ENCODE data around the gene TRHDE.

The TRHDE gene

GRCh38 chr12:72307229-72307628 is 35.1 kb downstream of the TRHDE start:
- Histone ChIP-seq H2AFZ (ENCODE audit: low read depth, low read length, severe bottlenecking) (no peak overlapping the region), H3K9me2 (replicated peaks; ENCODE audit: insufficient read depth, low read length) (no peaks in the 10 kb centered on the region; the same call in 1 of the 2 replicates), H3K79me2 (ENCODE audit: insufficient read depth, low read length) (no peaks in the 10 kb centered on the region), H3K4me3 (ENCODE audit: insufficient read depth, low read length, poor library complexity, severe bottlenecking) (no peak overlapping the region), H4K20me1 (ENCODE audit: low read depth, low read length) (no peaks in the 10 kb centered on the region), H3K9me3 (ENCODE audit: insufficient read depth, low read length) (no peaks in the 10 kb centered on the region), H3K9ac (ENCODE audit: low read length) (no peak overlapping the region), H3F3A (ENCODE audit: insufficient read depth) (no peaks in the 10 kb centered on the region), H3K27ac (ENCODE audit: low read depth, low read length) (no peak overlapping the region), H3K36me3 (ENCODE audit: low read length) (no peaks in the 10 kb centered on the region), H3K4me2 (ENCODE audit: low read depth, low read length, poor library complexity, severe bottlenecking) (no peak overlapping the region), H3K27me3 (ENCODE audit: low read length) (no peaks in the 10 kb centered on the region)
- TF ChIP-seq EZH2phosphoT487 (conservative IDR thresholded peaks at IDR 0.05; ENCODE audit: low read length) (no peak), CTCF (IDR thresholded peaks at IDR 0.05; ENCODE audit: insufficient read depth, low read length, poor library complexity, severe bottlenecking) (no peak)

- Histone ChIP-seq H3K27me3 (ENCODE audit: low read length) (0 out of 2 replicates have a peak, but pooled peaks cover 3% of the 10 kb centered on the region), H3K36me3 (ENCODE audit: low read length) (no peaks in the 10 kb centered on the region), H3K79me2 (ENCODE audit: insufficient read depth, low read length) (no peaks in the 10 kb centered on the region), H3K9me3 (ENCODE audit: insufficient read depth, low read length) (no peaks in the 10 kb centered on the region), H3K9me2 (replicated peaks; ENCODE audit: insufficient read depth, low read length) (no peaks in the 10 kb centered on the region; the same call in 1 of the 2 replicates), H4K20me1 (ENCODE audit: low read depth, low read length) (no peaks in the 10 kb centered on the region), H3F3A (ENCODE audit: insufficient read depth) (no peaks in the 10 kb centered on the region), H3K4me3 (ENCODE audit: insufficient read depth, low read length, poor library complexity, severe bottlenecking) (no peak overlapping the region), H2AFZ (ENCODE audit: low read depth, low read length, severe bottlenecking) (no peak overlapping the region), H3K9ac (ENCODE audit: low read length) (no peak overlapping the region), H3K27ac (ENCODE audit: low read depth, low read length) (no peak overlapping the region), H3K4me2 (ENCODE audit: low read depth, low read length, poor library complexity, severe bottlenecking) (no peak overlapping the region)
- TF ChIP-seq EZH2phosphoT487 (conservative IDR thresholded peaks at IDR 0.05; ENCODE audit: low read length): no peak
- no peak for TF ChIP-seq CTCF (IDR thresholded peaks at IDR 0.05; ENCODE audit: insufficient read depth, low read length, poor library complexity, severe bottlenecking)
Measured at GRCh38 chr12:72311946-72312345, 39.8 kb downstream of the TRHDE start.

- no peak for TF ChIP-seq EZH2phosphoT487 (conservative IDR thresholded peaks at IDR 0.05; ENCODE audit: low read length)
- TF ChIP-seq CTCF (IDR thresholded peaks at IDR 0.05; ENCODE audit: insufficient read depth, low read length, poor library complexity, severe bottlenecking): no peak
- no peaks in the 10 kb centered on the region for H3K9me2 ChIP-seq (replicated peaks; ENCODE audit: insufficient read depth, low read length)
Measured at GRCh38 chr12:72313806-72314205, 41.6 kb downstream of the TRHDE start.

More at GRCh38 chr12:72313806-72314205, 41.6 kb downstream of the TRHDE start:
- H3K4me2 ChIP-seq (ENCODE audit: low read depth, low read length, poor library complexity, severe bottlenecking): no peak overlapping the region
- H3K79me2 ChIP-seq (ENCODE audit: insufficient read depth, low read length): no peaks in the 10 kb centered on the region
- no peak overlapping the region for H3K27ac ChIP-seq (ENCODE audit: low read depth, low read length)
- no peaks in the 10 kb centered on the region for H3F3A ChIP-seq (ENCODE audit: insufficient read depth)
- no peaks in the 10 kb centered on the region for H3K9me3 ChIP-seq (ENCODE audit: insufficient read depth, low read length)
- 0 out of 2 replicates have a peak, but pooled peaks cover 3% of the 10 kb centered on the region for H3K27me3 ChIP-seq (ENCODE audit: low read length)
- H3K36me3 ChIP-seq (ENCODE audit: low read length): no peaks in the 10 kb centered on the region
- no peaks in the 10 kb centered on the region for H4K20me1 ChIP-seq (ENCODE audit: low read depth, low read length)
- no peak overlapping the region for H3K4me3 ChIP-seq (ENCODE audit: insufficient read depth, low read length, poor library complexity, severe bottlenecking)
- no peak overlapping the region for H2AFZ ChIP-seq (ENCODE audit: low read depth, low read length, severe bottlenecking)
- H3K9ac ChIP-seq (ENCODE audit: low read length): no peak overlapping the region

All from SU-DHL-6 (cell line).